Fibroblast of skin of left quadriceps (primary cell): ENCODE measurements around the gene RNF186.

Experiments used
- DNase-seq, 2 experiments: peaks; one replicate each; pipeline ENCODE4 v3.0.0-alpha.2; 2013; ENCODE audit warnings: low read depth in 2 of 2

The RNF186 gene

GRCh38 chr1:19794583-19794982, 20.5 kb downstream of the RNF186 start:
- no peak for DNase-seq

- no peak for DNase-seq
Measured at GRCh38 chr1:19793360-19794046, 21.6 kb downstream of the RNF186 start.

DNA sequence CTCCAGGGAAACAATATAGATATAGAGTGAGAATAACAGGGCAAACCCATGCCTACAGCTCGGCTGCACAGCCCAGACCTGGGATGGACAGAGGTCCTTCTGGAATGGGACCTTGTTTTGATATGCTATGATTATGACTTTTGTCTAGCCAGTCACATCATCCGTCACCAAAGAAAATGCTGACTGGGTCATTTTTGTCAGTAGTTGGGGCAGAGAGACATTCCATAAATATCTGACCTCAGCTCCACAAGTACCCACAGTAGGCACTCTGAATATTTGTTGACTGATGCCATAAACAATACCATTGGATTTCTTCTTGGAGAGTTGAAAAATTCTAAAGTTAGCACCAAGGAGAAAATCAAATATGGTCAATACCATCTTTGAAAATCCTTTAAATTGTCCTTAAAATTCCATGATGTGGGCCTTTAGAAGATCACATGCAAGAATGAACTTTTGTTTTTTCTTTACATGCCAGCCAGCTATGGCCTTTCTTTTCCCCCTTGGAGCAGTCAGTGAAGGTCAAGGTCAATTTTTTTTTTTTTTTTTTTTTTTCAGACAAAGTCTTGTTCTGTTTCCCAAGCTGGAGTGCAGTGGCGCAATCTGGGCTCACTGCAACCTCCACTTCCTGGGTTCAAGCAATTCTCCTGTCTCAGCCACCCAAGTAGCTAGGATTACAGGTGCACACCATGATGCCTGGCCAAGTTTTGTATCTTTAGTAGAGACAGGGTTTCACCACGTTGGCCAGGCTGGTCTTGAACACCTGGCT, 22.7 kb downstream of the RNF186 start:
- no peak for DNase-seq

DNA sequence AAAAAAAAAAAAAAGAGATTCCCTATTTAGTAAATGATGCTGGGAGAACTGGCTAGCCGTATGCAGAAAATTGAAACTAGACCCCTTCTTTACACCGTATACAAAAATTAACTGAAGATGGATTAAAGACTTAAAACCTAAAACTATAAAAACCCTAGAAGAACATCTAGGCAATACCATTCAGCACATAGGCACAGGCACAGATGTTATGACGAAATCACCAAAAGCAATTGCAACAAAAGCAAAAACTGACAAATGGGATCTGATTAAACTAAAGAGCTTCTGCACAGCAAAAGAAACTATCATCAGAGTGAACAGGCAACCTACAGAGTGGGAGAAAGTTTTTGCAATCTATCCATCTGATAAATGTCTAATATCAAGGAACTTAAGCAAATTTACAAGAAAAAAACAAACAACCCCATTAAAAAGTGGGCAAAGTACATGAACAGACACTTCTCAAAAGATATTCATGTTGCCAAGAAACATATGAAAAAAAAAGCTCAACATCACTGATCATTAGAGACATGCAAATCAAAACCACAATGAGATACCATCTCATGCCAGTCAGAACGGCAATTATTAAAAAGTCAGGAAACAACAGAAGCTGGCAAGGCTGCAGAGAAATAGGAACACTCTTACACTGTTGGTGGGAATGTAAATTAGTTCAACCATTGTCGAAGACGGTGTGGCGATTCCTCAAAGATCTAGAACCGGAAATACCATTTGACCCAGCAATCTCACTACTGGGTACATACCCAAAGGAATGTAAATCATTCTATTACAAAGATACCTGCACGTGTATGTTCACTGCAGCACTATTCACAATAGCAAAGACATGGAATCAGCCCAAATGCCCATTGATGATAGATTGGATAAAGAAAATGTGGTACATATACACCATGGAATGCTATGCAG, 24.8 kb downstream of the RNF186 start:
- peak in 1 of 2 experiments; percentile 20 for DNase-seq

GRCh38 chr1:19786988-19787423, 28.1 kb downstream of the RNF186 start:
- DNase-seq = no peak

GRCh38 chr1:19785660-19786059, 29.4 kb downstream of the RNF186 start:
- no peak for DNase-seq

DNA sequence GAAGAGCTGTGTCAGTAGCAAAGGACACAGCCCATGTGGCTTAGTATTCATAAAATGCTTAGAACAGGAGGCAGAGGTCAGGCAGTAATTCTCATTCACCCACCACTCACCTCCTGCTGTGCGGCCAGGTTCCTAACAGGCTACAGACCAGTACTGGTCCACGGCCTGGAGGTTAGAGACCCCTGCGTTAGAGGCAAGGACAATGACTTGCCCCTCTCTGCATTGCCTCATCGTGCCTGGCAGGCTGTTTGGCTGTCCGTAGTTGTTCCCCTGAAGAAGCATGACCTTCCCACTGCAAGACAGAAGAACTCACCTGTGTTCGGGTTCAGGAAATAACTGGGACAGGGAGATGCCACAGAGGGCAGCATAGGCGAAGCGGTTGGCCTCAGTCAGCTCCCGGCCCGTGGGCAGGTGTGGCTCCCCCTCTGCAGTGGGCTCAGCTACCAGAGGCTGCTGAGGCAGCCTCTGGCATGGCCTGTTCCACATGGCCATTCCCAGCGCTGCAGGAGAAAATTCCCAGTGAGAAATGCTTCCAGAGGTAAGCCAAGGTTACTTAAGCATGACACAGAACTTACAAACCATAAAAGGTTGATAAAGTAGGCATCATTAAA, 34.7 kb downstream of the RNF186 start:
- DNase-seq = no peak

- no peak for DNase-seq
Measured at GRCh38 chr1:19776933-19777332, 38.1 kb downstream of the RNF186 start.

- DNase-seq = no peak
Measured at GRCh38 chr1:19776287-19776686, 38.8 kb downstream of the RNF186 start.

DNA sequence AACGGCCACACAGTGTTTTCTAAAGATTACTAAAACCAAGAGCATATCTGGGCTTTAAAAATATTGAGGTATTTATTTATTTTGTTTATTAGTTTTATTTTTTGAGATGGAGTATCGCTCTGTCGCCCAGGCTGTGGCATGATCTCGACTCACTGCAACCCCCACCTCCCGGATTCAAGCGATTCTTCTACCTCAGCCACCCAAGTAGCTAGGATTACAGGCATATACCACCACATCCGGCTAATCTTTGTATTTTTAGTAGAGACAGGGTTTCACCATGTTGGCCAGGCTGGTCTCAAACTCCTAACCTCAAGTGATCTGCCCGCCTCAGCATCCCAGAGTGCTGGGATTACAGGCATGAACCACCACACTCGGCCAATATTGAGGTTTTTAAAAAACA, 39.3 kb downstream of the RNF186 start:
- no peak for DNase-seq

- no peak for DNase-seq
Measured at GRCh38 chr1:19775317-19775716, 39.8 kb downstream of the RNF186 start.

- no peak for DNase-seq
Measured at GRCh38 chr1:19774180-19774785, 40.8 kb downstream of the RNF186 start.

DNA sequence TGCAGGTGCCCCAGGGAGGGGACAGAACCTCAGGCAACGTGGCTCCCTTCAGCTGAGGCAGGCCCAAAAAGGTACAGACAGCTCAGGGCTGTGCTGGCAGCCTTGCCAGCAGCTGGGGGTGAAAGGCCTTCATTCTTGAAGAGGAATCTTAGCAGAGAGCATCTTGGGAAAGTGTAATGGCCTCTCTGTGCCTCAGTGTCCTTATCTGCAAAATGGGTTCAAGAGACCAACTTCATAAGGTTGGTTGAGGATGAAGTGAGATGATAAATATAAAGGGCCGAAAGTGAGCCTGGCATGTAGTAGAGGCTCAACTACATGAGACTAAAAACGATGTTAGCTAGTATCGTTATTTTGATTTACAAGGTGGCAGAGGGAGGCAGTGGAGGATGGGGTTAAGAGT, 41.6 kb downstream of the RNF186 start:
- no peak for DNase-seq

DNA sequence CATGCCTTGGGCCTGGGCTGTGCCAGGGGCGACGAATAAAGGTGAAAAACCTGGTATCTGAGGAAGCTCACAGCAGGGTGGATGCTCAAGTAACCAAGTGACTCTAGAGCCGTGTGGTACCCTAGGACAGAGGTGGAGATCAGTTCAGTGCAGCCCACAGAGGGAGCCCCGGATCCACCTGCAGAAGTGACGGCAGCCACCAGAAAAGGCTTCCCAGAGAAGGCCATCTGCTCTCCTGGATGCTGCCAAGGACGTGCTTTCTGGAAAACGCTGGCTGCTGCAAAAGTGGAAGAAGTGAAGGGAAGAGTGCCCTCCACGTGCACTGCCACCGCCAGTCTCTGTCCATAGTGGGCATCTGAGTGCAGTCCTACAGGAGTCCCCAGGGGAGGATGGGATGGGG, 43.0 kb downstream of the RNF186 start:
- no peak for DNase-seq

- no peak for DNase-seq
Measured at GRCh38 chr1:19771350-19771749, 43.7 kb downstream of the RNF186 start.

GRCh38 chr1:19770436-19771190, 44.5 kb downstream of the RNF186 start:
- DNase-seq = no peak

GRCh38 chr1:19769211-19769932, 45.7 kb downstream of the RNF186 start:
- DNase-seq = no peak

- DNase-seq = no peak
Measured at GRCh38 chr1:19768353-19769210, 46.5 kb downstream of the RNF186 start.

- DNase-seq = peak; percentile 90 to 91
Measured at GRCh38 chr1:19765623-19766022, 49.5 kb downstream of the RNF186 start.
